H1 (cell line): ENCODE measurements around the gene SPPL2B. TPM values are rescaled to one million over a fixed set of nuclear protein-coding genes. Genes with fewer than 3 reads are reported as not detected.

ENCODE experiments used
- HDAC6 ChIP-seq: IDR thresholded peaks from one replicate; pipeline ENCODE4 v1.7.1; 2012; ENCODE audit warnings: low read depth, mild to moderate bottlenecking, inconsistent platforms, low read length, moderate library complexity
- JUND ChIP-seq: IDR thresholded peaks from 2 replicates; pipeline ENCODE4 v1.6.1; 2011; ENCODE audit warnings: mild to moderate bottlenecking, improper control_type of control experiment, low read length
- KDM4A ChIP-seq: IDR thresholded peaks from one replicate; pipeline ENCODE4 v1.7.1; 2012; ENCODE audit warnings: low read depth, mild to moderate bottlenecking, moderate library complexity, low read length, inconsistent platforms; ENCODE audit not compliant: severe bottlenecking
- PHF8 ChIP-seq: fragments of 200-600 bp; sonication (generic); conservative IDR thresholded peaks from 2 replicates; pipeline ENCODE4 v1.7.1; 2012; ENCODE audit warnings: low read depth, mild to moderate bottlenecking, inconsistent platforms, low read length, moderate library complexity
- polyA plus RNA-seq, 7 experiments: library from polyadenylated mRNA; depleted of rRNA in 3 of 7; stranded (reverse) in 5 of 7; unstranded in 2 of 7; fragments of >200 nt in 5 of 7; fragments of 200-250 nt in 2 of 7; gene quantifications; 1 replicate in 5 of 7; 2 replicates in 1 of 7; 4 replicates in 1 of 7; pipeline versions ENCODE4 v1.2.1 to v1.2.3, GENCODE V29; 2011 to 2013; ENCODE audit warnings: missing spikeins in 2 of 7, mixed read lengths in 2 of 7
- total RNA-seq: library from RNA; stranded (reverse); fragmentation: NEBNext Ultra II Directional; extraction: Animal tissue kit (Norgen Biotek cat#: 25700); gene quantifications from 2 replicates; pipeline ENCODE4 v1.2.1, GENCODE V29; 2021

Gene SPPL2B
- total and polyA plus RNA-seq, 2 of the 8 experiments (the other 6 are each of a cell fraction or from before 2014, with no cell fraction given) = 34.8 to 55.7 TPM

DNA sequence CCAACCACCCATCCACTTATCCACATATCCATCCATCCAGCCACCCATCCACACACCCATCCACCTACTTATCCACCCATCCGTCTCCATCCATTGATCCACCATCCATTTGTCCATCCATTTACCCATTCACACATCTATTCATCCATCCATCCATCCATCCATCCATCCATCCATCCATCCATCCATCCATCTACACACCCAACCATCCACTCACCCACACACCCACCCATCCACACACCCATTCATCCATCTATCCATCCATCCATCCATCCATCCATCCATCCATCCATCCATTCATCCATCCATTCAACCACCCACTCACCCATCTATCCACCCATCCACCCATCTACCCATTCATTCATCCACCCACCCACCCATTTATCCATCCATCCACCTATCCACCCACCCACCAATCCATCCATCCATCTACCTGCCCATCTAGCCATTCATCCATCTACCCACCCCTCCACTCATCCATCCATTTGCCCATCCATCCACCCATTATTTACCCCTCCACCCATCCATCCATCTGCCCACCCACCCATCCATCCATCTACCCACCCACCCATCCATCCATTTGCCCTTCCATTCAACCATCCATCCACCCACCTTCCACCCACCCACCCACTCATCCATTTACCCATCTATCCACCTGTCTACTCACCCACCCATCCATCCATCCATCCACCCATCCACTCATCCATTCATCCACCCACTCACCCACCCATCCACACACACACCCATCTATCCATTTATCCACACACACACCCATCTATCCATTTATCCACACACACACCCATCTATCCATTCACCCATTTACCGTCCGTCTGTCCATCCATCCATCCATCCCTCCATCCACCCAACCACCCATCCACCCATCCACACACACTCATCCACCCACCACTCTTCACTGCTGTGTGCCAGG lies 29.1 kb downstream of the SPPL2B start (continued):
- TF ChIP-seq PHF8 = no peak
- TF ChIP-seq JUND = no peak
- TF ChIP-seq KDM4A = no peak
- TF ChIP-seq HDAC6 = no peak
